Measurements from ENCODE around the gene CORO2B.

DNA sequence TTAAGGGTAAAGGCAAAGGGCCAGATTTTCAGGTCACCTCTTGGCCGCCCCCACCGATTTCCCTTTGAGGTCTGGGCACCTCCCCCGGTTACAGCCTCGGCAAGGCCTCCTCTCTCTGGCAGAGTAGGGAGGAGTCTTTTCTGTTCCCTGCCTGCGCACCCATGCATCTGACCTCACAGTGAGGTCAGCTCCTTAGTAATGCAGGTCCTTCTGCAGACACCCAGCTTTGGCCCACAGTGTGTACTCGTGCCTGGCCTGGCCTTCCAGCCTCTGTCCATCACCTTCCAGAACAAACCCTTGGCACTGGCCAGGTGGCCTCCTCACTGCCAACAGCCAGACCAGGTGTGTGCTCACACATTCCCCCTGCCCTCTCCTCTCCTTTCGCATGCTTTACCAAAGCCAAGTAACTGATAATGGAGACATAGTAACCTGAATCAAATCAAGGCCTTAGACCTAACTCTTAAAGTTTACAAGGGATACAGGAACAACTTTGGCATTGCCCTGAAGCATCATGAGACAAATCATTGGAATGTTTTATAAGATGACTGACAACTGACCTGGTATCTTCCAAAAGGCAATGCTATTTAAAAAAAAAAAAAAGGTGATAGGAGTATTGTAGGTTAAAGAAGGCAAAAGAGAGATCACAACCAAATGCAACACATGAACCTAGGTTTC, 61.3 kb downstream of the CORO2B start:
- TF ChIP-seq, protein P1, sequence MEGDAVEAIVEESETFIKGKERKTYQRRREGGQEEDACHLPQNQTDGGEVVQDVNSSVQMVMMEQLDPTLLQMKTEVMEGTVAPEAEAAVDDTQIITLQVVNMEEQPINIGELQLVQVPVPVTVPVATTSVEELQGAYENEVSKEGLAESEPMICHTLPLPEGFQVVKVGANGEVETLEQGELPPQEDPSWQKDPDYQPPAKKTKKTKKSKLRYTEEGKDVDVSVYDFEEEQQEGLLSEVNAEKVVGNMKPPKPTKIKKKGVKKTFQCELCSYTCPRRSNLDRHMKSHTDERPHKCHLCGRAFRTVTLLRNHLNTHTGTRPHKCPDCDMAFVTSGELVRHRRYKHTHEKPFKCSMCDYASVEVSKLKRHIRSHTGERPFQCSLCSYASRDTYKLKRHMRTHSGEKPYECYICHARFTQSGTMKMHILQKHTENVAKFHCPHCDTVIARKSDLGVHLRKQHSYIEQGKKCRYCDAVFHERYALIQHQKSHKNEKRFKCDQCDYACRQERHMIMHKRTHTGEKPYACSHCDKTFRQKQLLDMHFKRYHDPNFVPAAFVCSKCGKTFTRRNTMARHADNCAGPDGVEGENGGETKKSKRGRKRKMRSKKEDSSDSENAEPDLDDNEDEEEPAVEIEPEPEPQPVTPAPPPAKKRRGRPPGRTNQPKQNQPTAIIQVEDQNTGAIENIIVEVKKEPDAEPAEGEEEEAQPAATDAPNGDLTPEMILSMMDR (IDR thresholded peaks at IDR 0.05) = no peak
- TF ChIP-seq POLR2A (IDR thresholded peaks at IDR 0.05) = no peak
